Measurements from ENCODE around the gene HOXA3.

The HOXA3 gene

DNA sequence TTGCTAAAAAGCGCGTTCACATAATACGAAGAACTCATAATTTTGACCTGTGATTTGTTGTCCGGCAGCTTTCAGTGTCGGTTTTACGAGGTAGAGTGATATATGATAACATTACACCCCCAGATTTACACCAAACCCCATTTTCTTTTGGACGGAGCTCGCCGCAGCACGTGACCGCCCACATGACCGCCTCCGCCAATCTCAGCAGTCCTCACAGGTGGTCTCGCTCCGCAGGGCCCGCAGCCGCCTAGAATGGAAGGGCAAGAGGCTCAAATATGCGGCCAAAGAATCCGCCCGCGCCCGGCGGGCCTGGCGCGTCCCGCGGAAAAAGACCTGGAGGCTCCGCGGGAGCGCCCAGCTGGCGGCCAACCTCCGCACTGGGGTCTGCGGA is 4.1 kb upstream of the HOXA3 start, which contains the start of gene HOXA7:
Gene HOXA7 (minus strand): TSS at position 168 of the 391 bp plus-strand sequence. CDS start 130 bp downstream, at position 38.
- no peak for DNase-seq (ENCODE audit: low read depth, low spot score)

DNA sequence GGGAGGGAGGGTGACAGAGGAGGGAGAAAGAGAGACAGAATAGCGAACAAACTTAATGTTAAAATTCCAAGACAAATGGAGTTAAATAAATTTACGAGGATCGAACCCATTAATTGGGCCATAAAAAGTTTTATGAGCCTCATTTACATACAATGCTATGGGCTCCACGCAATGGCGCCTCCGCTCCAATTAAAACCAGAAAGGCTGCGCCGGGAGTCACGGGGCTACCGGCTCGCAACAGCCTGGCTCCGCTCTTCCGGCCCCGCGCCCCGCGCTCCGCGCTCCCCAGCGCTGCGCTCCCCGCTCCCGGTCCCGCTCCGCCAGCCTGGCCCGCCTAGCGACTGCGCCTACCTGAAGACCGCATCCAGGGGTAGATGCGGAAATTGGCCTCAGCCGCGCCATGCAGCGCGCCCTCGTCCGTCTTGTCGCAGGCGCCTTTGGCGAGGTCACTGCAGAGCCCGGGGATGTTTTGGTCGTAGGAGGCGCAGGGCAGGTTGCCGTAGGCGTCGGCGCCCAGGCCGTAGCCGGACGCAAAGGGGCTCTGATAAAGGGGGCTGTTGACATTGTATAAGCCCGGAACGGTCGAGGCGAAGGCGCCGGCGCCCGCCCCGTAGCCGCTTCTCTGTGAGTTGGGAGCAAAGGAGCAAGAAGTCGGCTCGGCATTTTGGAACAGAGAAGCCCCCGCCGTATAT is 3.6 kb upstream of the HOXA3 start:
- DNase-seq (ENCODE audit: low read depth, low spot score): no peak

DNA sequence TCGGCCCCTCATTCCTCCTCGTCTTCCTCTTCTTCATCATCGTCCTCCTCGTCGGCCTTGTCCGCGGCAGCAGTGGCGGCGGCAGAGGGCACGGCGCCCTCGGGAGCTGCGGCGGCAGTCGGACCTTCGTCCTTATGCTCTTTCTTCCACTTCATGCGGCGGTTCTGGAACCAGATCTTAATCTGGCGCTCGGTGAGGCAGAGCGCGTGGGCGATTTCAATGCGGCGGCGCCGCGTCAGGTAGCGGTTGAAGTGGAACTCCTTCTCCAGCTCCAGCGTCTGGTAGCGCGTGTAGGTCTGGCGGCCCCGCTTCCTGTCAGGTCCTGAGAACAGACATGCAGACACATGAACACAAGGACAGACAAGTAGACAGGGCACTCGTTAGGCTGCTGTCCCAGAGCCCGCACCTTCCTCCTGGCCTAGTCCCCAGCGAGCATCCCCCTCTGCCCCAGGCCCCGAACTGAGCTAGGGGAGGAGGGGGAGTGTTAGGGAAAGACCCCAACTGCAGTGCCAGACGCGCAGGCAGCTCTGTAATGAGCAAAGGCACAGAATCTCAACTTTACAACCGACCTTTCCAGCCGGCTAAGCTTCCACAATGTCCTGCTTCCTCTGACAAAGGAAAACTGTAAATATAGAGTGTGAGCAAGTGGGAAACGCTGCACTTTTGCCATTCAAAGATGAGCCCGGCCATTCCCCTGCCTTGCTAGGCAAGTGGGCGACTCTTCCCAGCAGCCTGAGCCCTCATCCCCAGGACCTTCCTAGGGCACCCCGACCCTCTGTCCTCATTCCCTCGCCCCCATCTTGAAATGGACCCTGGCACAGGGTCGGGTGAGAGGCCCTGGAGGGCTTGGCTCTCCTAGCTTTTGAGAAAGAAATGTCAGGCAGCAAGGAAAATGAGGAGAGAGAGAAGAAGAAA is 2.8 kb upstream of the HOXA3 start:
- no peak for DNase-seq (ENCODE audit: low read depth, low spot score)

DNA sequence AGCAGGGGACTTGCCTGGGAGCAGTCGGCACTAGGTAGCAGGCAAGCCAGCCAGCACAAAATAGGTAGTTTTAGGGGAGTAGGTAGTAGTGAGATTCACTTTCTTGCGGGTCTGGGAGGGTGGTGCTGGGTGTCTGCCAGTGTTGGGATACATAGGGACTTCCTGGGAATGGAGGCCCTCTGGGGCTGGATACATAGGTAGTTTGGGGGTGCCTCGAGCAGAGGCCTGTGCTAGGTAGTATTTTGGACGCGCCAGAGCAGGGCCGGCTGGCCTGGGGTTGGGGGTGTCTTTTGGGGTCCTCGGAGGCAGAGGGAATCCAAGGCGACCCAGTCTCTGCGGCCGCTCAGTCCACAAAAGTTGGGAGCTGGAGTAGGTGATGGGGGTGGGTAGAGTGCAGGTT is 2.0 kb upstream of the HOXA3 start:
- no peak for DNase-seq (ENCODE audit: low read depth, low spot score)

DNA sequence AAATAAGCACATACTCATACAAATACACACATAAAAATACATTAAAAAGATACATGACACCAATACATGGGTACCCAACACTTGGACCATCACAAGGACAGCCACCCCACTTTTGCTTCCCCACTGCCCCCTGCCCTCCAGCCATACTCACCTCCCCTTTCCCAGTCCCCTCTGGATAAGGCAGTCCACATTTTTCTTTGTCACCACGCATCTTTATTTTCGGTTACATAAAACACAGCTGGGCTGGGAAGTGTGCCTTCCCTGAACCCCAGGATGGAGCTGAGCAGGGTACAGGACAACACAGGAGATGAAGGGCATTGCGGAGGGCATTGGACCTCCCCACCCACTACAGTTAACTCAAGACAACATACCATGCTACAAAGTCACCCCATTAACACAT is 1.1 kb upstream of the HOXA3 start:
- no peak for DNase-seq (ENCODE audit: low read depth, low spot score)

DNA sequence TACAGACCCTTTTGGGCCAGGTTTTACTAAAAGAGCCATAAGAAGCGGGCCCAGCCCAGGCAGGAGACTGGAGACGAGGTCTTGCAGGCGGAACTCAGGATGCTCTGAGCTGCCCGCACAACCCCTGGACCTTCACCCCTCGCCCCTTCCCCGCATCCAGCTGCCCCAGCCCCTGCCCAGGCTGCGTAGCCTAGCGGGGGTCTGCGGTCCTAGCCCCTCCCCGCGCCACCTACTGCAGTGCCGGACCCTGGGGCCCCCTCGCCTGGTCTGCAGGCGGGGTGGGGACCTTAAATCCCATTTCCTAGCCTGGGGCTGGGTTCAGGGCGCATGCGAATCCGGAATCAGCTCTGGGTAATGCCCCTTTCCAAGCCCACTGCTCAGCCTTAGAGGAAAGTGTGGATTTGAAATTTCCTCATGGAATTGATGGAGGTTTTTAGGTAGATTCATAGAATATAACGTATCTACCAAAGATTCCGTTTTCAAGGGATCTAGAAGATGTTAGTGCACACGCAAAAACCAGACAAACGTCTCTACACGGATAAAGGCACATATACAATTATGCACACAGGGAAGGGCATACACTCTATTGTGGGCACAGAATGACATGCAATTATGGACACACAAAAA is 546 bp upstream of the HOXA3 start:
- DNase-seq (ENCODE audit: low read depth, low spot score): no peak

DNA sequence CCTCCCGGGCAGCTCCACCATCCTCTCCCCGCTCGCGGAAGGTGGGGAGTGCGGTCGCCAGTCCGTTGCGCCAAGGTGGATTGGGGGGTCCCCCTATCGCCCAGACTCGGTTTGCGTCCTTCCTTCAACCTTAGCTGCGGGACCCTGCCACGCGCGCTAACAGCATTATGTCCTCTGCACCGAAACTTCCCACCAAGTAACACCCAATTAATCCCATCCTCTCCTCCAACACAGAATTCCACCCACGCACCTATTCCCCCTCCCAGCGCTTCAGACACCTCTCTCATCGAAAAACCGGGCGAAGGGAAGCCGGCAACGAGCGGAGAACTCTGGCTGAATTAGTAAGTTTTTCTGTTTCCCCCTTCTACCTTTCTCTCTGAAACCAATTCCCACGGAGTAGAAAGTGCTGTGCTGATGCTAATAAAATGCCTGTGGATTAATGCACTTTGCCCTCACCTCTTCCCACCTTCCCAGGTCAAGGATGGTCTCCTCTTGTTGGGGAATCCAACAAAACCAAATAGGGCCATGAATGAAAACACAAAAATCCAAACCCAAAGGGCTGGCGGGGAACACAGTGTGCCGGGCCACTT is 947 bp downstream of the HOXA3 start:
- DNase-seq (ENCODE audit: low read depth, low spot score): no peak

DNA sequence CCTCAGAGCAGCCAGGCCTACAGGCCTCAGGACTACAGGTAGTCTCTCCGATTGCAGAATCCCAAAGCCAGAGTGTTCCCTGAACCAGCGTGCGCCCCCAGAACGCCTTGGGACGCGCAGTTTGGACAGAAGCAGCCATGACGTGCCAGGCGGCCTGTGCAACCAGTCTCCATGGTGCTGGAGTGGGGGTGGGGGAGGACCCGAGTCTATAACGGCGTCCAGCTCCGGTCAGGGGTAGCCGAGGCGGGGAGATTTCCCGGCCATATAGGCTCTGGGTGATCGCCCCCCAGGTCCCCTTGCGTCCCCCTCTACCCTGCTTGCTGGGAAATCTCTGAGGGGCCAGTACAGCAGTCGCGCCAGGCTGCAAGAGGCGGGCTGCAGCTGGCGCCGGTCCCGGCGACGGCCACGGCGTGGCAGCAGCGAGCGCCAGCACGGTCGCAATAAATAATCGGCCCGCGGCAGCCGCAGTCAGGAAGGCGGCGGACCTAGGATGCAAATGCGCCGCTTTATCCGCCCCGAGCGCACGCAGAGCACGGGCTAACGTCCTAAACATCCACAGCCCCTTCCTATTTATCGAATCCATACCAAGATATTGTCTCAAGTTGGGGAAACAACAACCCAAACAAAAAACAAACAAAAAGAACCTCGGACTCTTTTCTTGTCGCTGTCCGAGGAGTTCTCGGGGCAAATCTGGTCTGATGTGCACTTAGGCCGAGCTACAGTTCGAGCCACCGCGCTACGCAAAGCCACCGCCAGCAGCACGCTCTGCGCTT is 1.6 kb downstream of the HOXA3 start:
- no peak for DNase-seq (ENCODE audit: low read depth, low spot score)

DNA sequence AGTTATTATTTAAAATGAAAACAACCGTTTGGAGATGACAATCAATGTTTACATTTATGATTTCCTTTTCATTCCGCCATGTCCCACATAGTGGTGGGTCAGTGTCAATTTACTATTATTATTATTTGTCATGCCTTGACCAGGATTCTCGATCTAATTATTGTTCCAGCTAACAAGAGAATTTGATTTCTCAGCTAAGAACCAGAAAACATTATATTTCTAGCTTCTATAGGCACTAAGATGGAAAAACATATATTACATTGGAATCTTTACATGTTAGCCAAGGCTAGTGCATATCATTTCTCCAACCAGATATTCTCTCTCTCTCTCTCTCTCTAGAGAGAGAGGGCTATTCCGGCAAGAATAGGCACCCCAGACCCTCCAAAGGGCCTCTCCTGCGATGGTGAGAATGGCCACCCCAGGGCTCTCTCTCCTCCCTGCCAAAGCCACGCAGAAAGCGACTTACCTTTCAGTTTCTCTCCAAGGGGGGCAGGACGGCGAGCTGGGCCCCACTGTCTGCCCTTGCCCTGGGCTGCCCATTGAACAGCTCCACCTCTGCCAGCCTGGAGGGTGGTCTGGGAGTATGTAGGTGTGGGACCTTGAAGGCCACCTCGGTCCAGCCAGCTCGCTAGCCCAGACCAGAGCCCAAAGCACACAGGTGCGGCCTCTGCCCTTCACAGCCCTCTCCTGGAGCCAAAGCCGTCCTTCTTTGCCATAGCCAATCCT is 2.4 kb downstream of the HOXA3 start:
- no peak for DNase-seq (ENCODE audit: low read depth, low spot score)

DNA sequence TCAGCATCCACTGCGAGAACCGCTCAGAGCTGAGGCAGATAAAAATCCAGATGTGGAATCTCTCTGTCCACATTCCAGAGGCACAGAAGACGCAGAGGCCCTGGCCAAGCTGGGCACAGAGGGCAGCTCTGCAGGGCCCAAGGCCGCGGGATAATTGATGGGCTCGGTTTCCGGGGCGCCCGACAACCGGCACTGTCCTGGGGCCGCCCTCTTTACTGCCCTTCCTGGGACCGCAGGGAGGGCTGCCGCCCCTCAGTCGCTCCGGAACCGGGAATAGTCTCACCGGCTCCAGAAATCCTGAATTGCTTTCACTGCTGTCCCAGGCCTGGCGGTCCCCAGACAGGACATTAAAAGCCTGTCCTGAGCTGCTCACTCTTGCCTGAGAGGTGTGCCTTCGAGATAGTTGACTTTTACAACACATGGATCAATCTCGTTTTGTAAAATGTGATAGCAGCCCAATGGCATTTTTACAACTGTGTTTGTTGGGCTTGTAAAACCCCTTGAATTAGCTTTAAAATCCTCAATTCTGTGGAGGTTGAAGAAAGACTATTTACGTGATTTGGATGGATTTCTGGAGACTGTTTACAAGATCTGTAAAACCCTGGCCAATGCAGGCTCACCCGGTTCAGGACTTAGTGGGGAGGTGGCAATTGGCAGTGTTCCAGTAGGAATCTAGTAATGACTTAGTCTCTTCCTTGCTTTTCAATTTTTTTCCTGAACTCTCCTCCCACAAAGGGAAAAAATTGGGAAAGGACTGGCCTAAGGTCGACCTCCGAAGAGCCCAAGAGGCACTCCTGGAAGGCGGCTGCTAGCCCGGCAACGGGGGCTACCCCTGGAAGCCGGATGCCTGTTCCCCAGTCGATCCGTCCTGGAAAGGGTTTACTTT is 3.4 kb downstream of the HOXA3 start:
- DNase-seq (ENCODE audit: low read depth, low spot score): no peak

DNA sequence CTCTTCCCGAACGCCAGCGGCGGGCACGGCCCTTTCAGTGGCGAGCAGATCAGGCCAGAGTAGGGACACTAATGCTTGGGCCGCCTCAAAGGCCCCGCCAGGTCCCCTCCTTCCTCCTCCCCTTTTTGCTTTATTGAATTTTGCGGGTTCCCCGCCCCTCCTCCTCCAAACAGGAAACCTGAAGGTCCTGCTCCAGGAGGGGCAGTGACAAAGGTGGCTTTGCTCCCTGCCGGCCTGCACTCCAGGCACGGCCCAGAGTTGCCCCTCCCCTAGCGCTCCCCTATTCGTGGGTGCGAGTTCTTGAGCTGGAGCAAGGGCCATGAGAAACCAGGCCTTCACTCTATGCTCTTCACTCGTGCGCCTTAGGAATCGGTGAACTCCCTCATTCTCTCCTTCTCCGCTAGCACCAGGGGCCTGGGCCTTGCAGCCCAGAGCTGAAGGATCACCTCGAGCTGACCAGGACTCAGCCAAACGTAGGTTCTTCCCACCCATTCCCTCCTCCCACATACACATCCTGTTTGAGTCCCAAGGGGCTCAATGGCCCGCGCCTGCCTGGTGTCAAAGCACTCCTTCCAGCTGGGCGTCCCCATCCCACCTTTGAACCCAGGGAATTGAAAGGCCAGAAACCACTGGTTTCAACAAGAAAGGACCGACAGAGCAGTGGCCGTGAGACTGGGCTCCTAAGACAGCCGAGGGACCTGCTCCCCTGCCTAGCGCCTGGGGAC is 4.2 kb downstream of the HOXA3 start:
- DNase-seq (ENCODE audit: low read depth, low spot score): no peak

DNA sequence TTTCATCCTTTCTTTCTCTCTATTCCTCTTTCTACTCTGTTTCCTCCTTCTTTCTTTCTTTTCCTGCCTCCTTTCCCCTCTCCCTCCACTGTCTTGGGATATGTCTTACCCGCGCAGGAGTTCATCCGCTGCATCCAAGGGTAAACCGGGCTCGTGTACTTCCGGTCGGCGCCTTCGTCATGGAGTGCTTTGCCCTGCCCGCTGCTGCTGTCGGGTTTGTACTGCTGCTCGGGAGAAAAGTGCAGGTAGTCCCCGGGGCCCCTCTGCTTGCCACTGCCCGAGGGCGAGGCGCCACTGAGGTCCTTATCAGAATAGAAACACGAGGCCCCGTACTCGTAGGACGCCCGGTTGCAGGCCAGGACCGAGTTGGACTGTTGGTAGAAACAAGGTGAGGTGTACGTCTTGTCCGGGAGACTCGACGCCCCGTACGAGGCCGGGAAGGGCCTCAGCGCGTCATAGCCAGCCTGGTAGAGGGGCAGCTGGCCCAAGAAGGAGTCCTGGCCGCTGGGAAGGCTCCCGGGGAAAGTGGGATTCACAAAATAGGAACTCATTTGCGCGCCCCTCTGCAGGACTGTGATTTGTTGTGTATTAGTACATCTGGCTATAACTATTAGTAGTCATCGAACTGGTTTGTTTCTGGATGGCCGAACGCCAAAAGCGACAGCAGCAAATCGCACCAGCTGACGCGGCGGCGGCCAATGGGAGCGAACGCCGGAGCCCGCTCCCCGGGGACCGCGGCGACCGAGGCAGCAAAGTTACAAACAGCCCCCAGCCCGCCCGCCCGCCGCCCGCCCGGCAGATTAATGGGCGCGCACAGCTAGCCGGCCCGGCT is 5.0 kb downstream of the HOXA3 start, which contains the start of gene HOXA6:
Gene HOXA6 (minus strand): TSS at position 576 of the 832 bp plus-strand sequence. CDS start 25 bp downstream, at position 551.
- DNase-seq (ENCODE audit: low read depth, low spot score): no peak

DNA sequence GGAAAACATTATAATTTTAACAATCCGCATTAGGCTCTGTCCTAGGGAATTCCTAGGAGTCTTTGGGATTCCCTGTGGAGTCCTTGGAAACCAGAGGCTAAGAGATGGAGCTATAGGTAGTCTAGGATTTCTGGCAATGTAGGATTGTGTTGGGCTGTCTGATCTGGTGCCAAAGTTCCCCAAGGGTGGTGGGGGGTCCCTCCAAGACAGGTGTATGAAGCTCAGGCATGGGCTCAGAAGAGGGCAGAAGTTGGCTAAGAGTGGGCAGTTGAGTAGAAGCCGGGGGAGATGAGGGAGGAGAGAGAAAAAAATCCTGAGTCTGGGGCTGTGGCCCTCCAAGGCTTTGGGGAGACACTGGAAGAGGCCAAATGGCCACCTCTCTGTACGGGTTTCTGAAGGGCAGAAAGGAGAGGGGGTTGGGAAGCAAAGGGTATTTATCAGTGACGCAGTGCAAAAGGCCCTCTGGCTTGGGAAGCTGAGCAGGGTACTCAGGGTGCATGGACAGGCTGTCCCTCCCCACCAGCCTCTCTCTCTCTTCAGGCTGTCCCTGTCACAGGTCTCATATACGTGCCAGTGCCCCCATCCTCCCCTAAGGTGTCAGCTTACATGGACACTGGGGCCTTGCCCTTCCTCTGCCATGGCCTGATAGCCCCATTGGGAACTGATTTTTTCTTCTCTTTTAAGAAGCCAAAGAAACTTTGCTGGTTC is 5.7 kb downstream of the HOXA3 start:
- no peak for DNase-seq (ENCODE audit: low read depth, low spot score)

DNA sequence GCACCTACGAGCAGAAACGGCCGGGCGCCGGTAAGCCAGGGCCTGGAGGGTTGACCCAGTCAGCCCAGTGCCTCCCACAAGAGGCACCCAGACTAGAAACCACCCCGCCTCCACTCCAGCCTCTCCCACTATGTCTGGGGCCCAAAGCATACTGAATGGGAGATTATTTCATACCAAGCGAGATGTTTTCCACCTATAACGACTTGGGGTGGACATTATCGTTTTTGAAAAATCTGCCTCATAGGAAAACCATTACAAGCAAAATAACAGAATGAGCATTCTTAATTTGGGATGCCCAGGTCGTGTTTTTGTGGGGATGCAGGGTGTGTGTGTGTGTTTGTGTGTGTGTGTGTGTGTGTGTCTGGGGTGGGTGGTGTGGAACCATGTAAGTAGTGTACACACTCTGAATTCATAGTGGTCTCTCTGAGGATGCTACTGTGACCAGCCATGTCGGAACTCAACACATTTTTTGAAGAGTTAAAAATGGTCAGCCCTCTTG is 6.4 kb downstream of the HOXA3 start:
- DNase-seq (ENCODE audit: low read depth, low spot score): no peak

DNA sequence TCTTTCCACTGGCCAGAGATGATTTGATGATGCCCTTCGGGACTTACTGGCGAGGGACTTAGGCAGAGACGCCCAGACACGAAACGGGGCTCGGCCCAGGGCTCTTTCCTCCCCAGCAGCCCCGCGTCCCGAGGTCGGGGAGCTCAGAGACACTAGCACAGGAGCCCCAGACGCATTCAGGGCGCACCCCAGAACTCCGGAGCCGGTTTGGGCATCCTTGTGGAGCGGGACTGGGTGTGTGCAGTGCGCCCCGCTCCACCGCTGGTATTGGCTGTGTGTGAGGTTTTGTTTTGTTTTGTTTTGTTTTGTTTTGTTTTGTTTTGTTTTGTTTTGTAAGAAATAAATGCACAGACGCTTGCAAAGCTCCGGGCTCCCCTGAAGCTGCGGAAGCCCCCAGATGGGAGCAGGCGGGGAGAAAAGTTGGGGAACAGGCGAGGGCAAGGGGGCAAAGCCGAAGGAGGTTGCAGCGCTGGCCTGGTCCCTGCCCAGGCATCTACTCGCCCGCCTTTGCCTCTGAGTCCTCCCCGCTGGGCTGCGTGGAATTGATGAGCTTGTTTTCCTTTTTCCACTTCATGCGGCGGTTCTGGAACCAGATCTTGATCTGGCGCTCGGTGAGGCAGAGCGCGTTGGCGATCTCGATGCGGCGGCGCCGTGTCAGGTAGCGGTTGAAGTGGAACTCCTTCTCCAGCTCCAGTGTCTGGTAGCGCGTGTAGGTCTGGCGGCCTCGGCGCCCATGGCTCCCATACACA is 7.0 kb downstream of the HOXA3 start:
- DNase-seq (ENCODE audit: low read depth, low spot score): no peak

DNA sequence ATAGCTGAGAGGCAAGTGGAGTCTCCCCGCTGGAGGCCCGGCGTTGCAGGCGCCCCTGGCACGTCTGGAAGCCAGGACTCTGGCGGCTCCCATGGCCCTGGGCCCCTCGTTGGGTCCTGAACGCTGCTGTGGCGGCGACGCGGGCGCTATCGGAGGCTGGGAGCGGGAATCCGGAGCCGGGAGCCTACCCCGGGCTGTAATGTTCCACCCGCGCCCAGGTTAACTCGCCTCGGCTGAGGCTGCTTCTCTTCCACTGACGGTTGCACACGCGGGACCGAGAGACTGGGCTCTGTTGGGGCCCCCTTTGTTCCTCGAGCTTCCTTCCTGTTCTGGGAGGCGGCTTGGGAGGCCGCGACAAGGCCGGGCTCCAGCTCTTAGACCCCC is 7.6 kb downstream of the HOXA3 start:
- no peak for DNase-seq (ENCODE audit: low read depth, low spot score)
